Measurements from ENCODE around the gene CTDSPL2.

- TF ChIP-seq ZNF565 (CRISPR knock-in tag; conservative IDR thresholded peaks at IDR 0.05; ENCODE audit: low read depth) = no peak
- TF ChIP-seq ZFP30 (CRISPR knock-in tag; IDR thresholded peaks at IDR 0.05) = no peak
- TF ChIP-seq CREB5 (CRISPR knock-in tag; IDR thresholded peaks at IDR 0.05; ENCODE audit: low read depth) = no peak
- TF ChIP-seq ESRRG (CRISPR knock-in tag; IDR thresholded peaks at IDR 0.05) = no peak
- TF ChIP-seq PPARA (CRISPR knock-in tag; IDR thresholded peaks at IDR 0.05; ENCODE audit: borderline replicate concordance) = no peak
- TF ChIP-seq ARNTL (CRISPR knock-in tag; IDR thresholded peaks at IDR 0.05; ENCODE audit: borderline replicate concordance, low read depth) = no peak
- peak; percentile 53; the same call in 1 of the 2 replicates for TF ChIP-seq ISL1 (CRISPR knock-in tag; IDR thresholded peaks at IDR 0.05)
- peak; percentile 39; the same call in 1 of the 2 replicates for TF ChIP-seq TSHZ2 (CRISPR knock-in tag; IDR thresholded peaks at IDR 0.05)
- TF ChIP-seq BACH2 (CRISPR knock-in tag; IDR thresholded peaks at IDR 0.05; ENCODE audit: borderline replicate concordance) = no peak
- no peak for TF ChIP-seq ZFP3 (CRISPR knock-in tag; IDR thresholded peaks at IDR 0.05)
- TF ChIP-seq GLIS3 (CRISPR knock-in tag; IDR thresholded peaks at IDR 0.05) = no peak
These were observed 127.7 kb downstream of the CTDSPL2 start for GRCh38 chr15:44554934-44555723.
